Activated CD4-positive, alpha-beta memory T cell treated with anti-CD3 and anti-CD28 coated beads, Interleukin-2, amount 10 ng/mL, durations not matched to agents 7 days and 5 days (primary cell): ENCODE measurements around the gene KCNC4. TPM values are rescaled to one million over a fixed set of nuclear protein-coding genes. Genes with fewer than 3 reads are reported as not detected.

Experiments used
- CTCF ChIA-PET: fragments of 350-600 bp; sonication (Branson Sonifier 250); formaldehyde crosslinking; loops from one replicate; lab custom pipeline; 2021; ENCODE audit warnings: antibody characterized with exemption, inconsistent platforms; lab: Charles Lee
- POLR2A ChIA-PET: fragments of 350-600 bp; sonication (Branson Sonifier 250); formaldehyde crosslinking; loops from one replicate; lab custom pipeline; 2021; ENCODE audit warnings: antibody characterized with exemption; lab: Charles Lee
- DNase-seq: peaks from one replicate; pipeline ENCODE4 v3.0.0-alpha.2; 2020
- H3K27ac Mint-ChIP-seq: one replicate; pipeline ENCODE4 v1.8.0; 2021; ENCODE audit warnings: mild to moderate bottlenecking, mixed read lengths
- H3K27me3 Mint-ChIP-seq: one replicate; pipeline ENCODE4 v1.8.0; 2021; ENCODE audit warnings: mixed read lengths
- H3K36me3 Mint-ChIP-seq: one replicate; pipeline ENCODE4 v1.8.0; 2021; ENCODE audit warnings: low read depth, mixed read lengths
- H3K4me1 Mint-ChIP-seq: one replicate; pipeline ENCODE4 v1.8.0; 2021; ENCODE audit warnings: mixed read lengths
- H3K4me3 Mint-ChIP-seq: one replicate; pipeline ENCODE4 v1.8.0; 2021; ENCODE audit warnings: mild to moderate bottlenecking, mixed read lengths
- H3K9me3 Mint-ChIP-seq: one replicate; pipeline ENCODE4 v1.8.0; 2021; ENCODE audit warnings: mixed read lengths
- total RNA-seq, 2 experiments: library from RNA; stranded (reverse); gene quantifications; one replicate each; pipeline ENCODE4 v1.2.3, GENCODE V29; 2021

KCNC4 gene
- total RNA-seq, 2 experiments from 2014 or later = 6.8 to 8.1 TPM

DNA sequence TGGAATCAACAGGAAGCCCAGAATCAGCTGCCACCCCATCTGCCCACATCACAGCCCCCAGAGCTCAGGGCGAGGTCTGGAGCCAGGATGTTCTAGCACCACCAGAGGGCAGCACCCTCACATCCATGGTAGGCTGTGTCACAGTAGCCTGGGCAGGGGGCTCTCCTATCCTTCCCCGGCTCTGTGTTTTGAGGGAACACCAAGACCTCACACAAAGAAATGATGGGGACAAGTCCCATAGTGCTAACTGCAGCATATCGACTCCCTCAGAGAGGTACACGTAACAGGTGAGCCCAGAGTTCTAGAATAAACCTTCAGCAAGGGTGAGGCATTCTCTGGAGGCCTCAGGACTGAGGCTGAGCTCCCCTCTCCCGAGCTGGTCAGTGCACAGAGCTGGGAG lies 2.3 kb upstream of the KCNC4 start:
- H3K4me3 Mint-ChIP-seq = no peak overlapping the region
- DNase-seq = peak; percentile 79
- H3K27me3 Mint-ChIP-seq = peaks cover 8% of the 10 kb centered on the region
- no peaks in the 10 kb centered on the region for H3K9me3 Mint-ChIP-seq
- POLR2A ChIA-PET = interaction anchor here (0.8 to 8.0 kb wide), 4 partner anchors 103 to 288 kb away, joined by 3 to 142 read pairs (median 4); partner anchors contain the start of gene RBM15
- CTCF ChIA-PET = interaction anchor here (0.6 to 7.1 kb wide), 44 partner anchors 8 to 398 kb away, joined by 3 to 234 read pairs (median 4); partner anchors contain the start of genes LAMTOR5 and RBM15
- no peak overlapping the region for H3K27ac Mint-ChIP-seq
- peaks cover 3% of the 10 kb centered on the region for H3K36me3 Mint-ChIP-seq
- peaks cover 43% of the 10 kb centered on the region for H3K4me1 Mint-ChIP-seq

DNA sequence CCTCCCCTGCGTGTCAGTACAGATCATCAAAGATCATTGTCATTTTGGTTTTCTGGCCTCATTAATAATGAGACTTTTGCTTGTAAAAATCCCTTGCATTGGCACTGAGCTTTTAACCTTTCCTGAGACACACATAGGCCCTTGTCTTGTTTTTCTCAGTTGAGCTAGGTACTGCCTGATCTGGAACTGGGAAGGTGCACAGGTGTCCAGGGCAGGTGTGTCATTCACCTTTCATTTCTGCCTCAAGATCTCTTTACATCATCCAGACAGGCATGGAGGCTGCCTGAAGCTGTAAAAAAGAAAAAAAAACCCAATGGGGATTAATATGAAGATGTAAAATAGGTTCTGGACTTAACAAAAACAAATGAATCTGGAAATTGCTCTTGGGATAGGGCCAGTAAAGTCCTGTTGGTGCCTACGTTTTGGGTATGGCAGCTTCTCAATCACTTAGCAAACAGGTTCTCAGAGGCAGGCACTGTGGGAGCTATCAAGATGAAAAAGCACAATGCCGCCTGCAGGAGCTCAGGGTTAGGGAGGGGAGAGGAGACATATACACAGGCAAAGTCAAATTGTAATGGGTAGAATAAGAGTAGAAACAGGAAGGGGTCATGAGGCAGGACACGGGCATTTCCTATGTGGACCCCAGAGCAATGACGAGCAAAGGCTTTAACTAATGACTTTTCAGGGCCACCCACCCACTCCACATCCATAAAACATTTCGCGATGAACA lies 1.0 kb upstream of the KCNC4 start:
- H3K27me3 Mint-ChIP-seq = peaks cover 9% of the 10 kb centered on the region
- peak overlapping the region; percentile 88 for H3K27ac Mint-ChIP-seq
- no peak for DNase-seq
- peaks cover 41% of the 10 kb centered on the region for H3K4me1 Mint-ChIP-seq
- H3K9me3 Mint-ChIP-seq = no peaks in the 10 kb centered on the region
- H3K36me3 Mint-ChIP-seq = peaks cover 3% of the 10 kb centered on the region
- POLR2A ChIA-PET = interaction anchor here (0.5 to 8.0 kb wide), 8 partner anchors 10 to 251 kb away, joined by 3 to 142 read pairs (median 3); partner anchors contain the start of genes LAMTOR5 and RBM15
- CTCF ChIA-PET = interaction anchor here (0.7 to 7.1 kb wide), 22 partner anchors 10 to 287 kb away, joined by 3 to 234 read pairs (median 6); partner anchors contain the start of genes LAMTOR5 and RBM15
- peak overlapping the region; percentile 81 for H3K4me3 Mint-ChIP-seq

DNA sequence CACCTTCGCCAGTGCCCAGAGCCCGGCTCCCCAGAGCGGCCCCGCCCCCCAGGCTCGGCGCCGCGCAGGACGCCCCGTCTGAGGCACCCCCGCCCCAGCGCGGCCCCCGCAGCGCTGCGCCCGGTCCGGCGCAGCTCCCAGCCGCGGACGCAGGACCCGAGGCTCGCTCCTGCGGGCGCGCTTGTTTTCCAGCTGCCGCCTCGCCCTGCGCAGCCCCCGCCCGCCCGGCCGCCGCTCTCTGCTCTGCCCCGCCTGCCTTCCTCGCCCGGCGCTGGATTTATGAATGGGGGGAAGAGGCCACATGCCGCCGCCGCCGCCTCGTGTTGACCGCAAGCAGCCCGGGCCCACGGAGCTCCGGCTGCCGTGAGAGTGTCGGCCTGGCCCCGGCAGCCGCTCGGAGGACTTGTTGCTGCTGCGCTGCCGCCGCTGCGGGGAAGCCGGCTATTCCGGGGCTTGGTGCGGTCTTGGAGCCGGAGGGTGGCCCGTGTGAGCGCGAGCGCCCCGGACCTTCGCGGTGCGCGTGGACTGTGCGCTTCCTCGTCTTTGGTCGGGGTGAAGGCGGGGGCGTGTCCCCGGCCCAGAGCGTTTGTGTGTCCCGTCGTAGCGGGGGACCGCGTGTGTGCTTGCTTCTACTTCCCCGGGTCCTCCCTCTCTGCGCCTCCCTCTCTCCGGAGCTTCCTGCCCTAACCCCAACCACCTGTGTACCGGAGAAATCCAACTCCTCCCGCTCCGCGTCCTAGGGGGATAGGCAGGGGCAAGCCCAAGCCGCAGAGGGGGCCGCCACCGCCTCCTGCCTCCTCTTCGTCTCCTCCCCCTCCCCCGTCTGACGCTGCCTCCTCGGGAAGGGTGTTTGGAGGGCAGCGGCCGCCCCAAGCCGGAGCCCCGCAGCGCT lies 736 bp downstream of the KCNC4 start:
- ChIA-PET CTCF (interaction anchor here (1.4 to 7.1 kb wide), 6 partner anchors 8 to 285 kb away, joined by 8 to 234 read pairs (median 61); partner anchors contain the start of gene RBM15), POLR2A (interaction anchor here (0.9 to 8.0 kb wide), 7 partner anchors 8 to 249 kb away, joined by 3 to 142 read pairs (median 5); partner anchors contain the start of gene RBM15)
- Mint-ChIP-seq H3K4me1 (peaks cover 47% of the 10 kb centered on the region), H3K27ac (peak overlapping the region; percentile 66), H3K36me3 (peaks cover 3% of the 10 kb centered on the region), H3K4me3 (peak overlapping the region; percentile 81), H3K27me3 (peaks cover 9% of the 10 kb centered on the region), H3K9me3 (no peaks in the 10 kb centered on the region)
- peak; percentile 62 for DNase-seq

DNA sequence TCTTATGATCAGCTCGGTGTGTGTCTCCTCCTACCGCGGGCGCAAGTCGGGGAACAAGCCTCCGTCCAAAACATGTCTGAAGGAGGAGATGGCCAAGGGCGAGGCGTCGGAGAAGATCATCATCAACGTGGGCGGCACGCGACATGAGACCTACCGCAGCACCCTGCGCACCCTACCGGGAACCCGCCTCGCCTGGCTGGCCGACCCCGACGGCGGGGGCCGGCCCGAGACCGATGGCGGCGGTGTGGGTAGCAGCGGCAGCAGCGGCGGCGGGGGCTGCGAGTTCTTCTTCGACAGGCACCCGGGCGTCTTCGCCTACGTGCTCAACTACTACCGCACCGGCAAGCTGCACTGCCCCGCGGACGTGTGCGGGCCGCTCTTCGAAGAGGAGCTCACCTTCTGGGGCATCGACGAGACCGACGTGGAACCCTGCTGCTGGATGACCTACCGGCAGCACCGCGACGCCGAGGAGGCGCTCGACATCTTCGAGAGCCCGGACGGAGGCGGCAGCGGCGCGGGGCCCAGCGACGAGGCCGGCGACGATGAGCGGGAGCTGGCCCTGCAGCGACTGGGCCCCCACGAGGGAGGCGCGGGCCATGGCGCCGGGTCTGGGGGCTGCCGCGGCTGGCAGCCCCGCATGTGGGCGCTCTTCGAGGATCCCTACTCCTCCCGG lies 1.5 kb downstream of the KCNC4 start:
- peaks cover 3% of the 10 kb centered on the region for H3K36me3 Mint-ChIP-seq
- H3K4me3 Mint-ChIP-seq = peak overlapping the region; percentile 81
- peak overlapping the region; percentile 66 for H3K27ac Mint-ChIP-seq
- H3K27me3 Mint-ChIP-seq = peaks cover 9% of the 10 kb centered on the region
- no peak for DNase-seq
- POLR2A ChIA-PET = interaction anchor here (0.9 to 8.0 kb wide), 6 partner anchors 9 to 137 kb away, joined by 3 to 142 read pairs (median 5); partner anchors contain the start of gene RBM15
- H3K4me1 Mint-ChIP-seq = peaks cover 51% of the 10 kb centered on the region
- CTCF ChIA-PET = interaction anchor here (0.8 to 7.1 kb wide), 4 partner anchors 8 to 200 kb away, joined by 3 to 234 read pairs (median 8); no protein-coding TSS in a partner anchor
- H3K9me3 Mint-ChIP-seq = no peaks in the 10 kb centered on the region

DNA sequence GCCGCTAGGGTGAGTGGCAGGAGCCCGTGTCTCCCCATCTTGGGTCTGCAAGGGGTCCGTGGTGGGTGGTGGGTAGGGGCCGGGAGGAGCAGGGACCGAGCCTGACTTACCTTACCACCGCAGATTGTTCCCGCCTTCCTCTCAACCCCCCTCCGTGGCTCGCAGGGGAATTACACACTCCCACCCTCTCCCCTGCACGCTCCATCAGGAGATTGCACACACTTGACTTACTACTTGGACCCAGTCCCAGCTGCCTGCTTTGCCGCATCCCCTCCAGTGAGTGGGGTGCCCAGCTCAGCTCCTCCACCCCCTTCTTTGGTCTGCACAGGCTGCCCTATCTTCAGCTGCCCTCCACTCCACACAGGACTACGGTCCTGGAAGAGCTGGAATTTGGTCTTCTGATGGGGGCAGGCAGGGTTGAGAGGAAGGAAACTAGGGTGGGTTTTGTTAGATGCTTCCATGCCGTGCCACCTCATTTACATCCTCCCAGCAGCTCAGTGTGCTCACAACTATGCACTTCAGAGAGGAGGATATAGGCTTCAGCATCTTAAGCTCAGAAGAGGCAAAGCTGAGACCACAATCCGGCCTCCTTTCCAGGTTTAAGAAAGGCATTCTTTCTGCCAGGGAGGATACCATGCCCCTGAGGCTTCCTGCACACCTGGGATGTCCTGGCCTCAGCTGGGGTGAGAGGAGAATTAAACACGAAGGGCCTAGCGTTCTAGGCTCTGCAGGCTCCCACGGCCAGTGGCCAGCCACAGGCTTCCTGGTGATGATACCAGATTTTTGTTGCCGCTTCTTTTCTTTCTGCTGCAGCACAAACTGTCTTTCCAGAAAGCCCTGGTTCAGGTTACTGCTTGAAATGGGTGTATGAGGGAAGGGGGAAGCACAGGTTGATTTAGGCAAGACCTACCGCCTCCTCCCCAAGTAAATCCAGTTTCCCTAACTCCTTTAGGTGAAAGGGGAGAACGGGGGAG lies 2.3 kb downstream of the KCNC4 start:
- DNase-seq = no peak
- POLR2A ChIA-PET = interaction anchor here (0.7 to 8.0 kb wide), 6 partner anchors 9 to 196 kb away, joined by 3 to 142 read pairs (median 5); partner anchors contain the start of genes LAMTOR5 and RBM15
- peak overlapping the region; percentile 67 for H3K4me3 Mint-ChIP-seq
- peaks cover 3% of the 10 kb centered on the region for H3K36me3 Mint-ChIP-seq
- CTCF ChIA-PET = interaction anchor here (0.8 to 7.1 kb wide), 4 partner anchors 9 to 200 kb away, joined by 3 to 234 read pairs (median 8); no protein-coding TSS in a partner anchor
- no peaks in the 10 kb centered on the region for H3K9me3 Mint-ChIP-seq
- no peak overlapping the region for H3K27ac Mint-ChIP-seq
- H3K4me1 Mint-ChIP-seq = peaks cover 55% of the 10 kb centered on the region
- H3K27me3 Mint-ChIP-seq = peaks cover 9% of the 10 kb centered on the region

DNA sequence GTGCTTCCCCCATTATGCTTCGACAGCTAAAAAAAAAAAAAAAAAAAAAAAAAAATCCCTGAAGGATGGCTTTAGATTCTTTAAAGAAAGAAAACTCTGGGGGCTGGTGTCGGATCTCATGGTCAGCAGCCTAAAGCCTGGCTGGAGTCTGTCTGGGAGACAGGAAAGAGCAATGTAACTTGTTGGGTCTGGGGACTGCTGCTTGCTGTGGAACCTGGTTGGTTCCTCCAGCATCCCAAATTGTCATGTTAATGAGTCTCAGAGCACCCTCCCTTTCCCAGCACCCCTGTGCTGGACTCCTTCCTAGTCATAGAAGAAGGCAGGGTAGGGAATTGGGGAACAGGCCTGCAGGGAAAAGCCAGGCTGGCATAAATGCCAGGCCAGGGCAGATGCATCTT lies 3.0 kb downstream of the KCNC4 start:
- no peak overlapping the region for H3K27ac Mint-ChIP-seq
- DNase-seq = no peak
- H3K9me3 Mint-ChIP-seq = no peaks in the 10 kb centered on the region
- ChIA-PET CTCF (interaction anchor here (0.6 to 7.1 kb wide), 2 partner anchors 100 to 401 kb away, joined by 5 to 234 read pairs; no protein-coding TSS in a partner anchor), POLR2A (interaction anchor here (1.8 to 8.0 kb wide), 2 partner anchors 10 to 125 kb away, joined by 5 to 142 read pairs; partner anchors contain the start of gene RBM15)
- H3K4me3 Mint-ChIP-seq = no peak overlapping the region
- peaks cover 9% of the 10 kb centered on the region for H3K27me3 Mint-ChIP-seq
- H3K4me1 Mint-ChIP-seq = peaks cover 50% of the 10 kb centered on the region
- peaks cover 3% of the 10 kb centered on the region for H3K36me3 Mint-ChIP-seq

DNA sequence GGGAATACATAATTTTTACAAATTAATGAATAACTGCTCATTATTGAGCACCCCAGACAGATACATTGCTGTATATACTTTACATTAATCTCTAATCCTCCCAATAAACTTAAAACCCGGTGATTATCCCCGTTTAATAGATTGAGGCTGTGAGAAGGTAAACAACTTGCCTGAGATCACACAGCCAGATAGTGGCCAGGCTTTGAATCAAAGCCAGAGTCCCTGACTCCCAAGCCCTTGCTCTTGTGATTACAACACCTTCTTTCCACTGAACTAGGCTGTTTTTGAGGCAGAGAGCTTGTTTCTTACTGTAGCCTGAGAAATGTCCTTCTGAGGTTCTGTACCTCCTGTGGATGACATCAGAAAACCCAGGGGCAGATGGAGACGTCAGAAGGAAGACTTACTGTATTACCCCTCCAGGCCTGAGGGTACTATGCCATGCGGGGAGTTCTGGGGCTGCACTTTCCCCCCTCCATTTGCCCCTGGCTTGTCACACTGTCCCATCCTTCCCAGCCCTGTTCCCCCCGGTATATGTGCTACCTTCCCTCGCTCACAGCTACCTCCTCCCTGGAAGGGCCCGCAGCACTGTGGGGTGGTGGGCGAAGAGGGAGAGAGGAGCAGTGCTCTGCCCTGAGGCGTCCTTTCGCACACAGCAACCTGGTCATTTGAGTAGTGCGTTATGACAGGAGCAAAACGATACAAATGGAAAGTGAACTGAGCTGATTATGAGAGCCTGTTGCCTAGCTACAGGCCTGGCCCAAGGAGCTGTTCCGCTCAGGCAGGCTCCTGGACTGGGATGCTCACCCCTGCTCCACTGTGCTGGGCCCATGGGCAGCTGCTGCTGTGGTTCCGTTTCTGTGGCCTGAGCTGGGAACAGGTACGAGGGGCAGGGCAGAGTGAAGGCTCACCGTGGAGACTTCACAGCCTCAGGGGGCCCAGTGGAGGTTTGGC lies 4.6 kb downstream of the KCNC4 start:
- peaks cover 3% of the 10 kb centered on the region for H3K36me3 Mint-ChIP-seq
- H3K27ac Mint-ChIP-seq = peak overlapping the region; percentile 37
- no peak overlapping the region for H3K4me3 Mint-ChIP-seq
- peaks cover 9% of the 10 kb centered on the region for H3K27me3 Mint-ChIP-seq
- POLR2A ChIA-PET = interaction anchor here (1.3 kb wide), 1 partner anchor 21 kb away, joined by 3 read pairs; no protein-coding TSS in a partner anchor
- CTCF ChIA-PET = interaction anchor here (1.0 to 2.2 kb wide), 5 partner anchors 11 to 281 kb away, joined by 3 to 7 read pairs (median 4); no protein-coding TSS in a partner anchor
- DNase-seq = no peak
- H3K4me1 Mint-ChIP-seq = peaks cover 38% of the 10 kb centered on the region
- H3K9me3 Mint-ChIP-seq = no peaks in the 10 kb centered on the region

DNA sequence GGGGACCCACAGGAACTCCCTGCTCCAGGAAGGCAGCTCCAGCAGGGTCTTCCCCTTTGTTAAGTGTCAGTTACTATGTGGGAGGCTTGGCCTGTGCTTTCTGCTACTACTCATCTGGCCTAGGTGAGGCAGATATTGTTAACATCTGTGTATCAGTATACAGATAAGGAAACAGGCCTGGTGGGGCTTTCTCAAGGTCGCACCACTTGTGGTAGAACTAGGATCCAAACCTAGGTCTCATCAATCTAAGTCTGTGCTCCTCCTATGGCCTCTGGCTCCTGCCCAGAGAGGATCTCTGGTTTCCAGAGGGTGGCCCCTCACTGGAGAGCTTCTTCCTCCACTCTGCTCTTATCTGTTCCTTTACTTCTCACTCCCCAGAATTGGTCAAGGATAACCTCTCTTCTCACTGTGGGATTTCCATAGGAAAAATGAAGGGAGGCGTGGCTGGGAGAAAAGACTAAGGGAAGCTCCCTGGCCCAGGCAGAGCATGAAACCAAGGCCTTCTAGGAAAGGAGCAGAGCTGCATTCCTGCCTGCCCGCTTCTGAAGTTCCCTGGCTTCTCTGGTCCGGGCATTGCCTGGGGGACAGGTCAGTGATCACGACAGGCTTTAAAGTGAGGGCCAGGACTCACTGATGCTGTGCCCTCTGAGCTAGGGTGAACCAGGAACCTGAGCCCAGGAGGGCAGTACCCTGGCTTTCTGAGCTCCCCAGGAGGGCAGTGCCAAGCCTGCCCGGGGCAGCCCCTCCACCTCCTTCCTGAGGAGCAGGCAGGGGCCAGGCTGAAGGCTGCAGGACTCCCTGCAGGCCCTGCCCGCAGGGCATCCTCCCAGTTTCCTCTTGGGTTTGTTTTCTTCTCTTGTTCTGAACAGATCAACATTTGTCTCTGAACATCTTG lies 5.8 kb downstream of the KCNC4 start:
- Mint-ChIP-seq H3K4me1 (peaks cover 35% of the 10 kb centered on the region), H3K36me3 (peaks cover 3% of the 10 kb centered on the region), H3K9me3 (no peaks in the 10 kb centered on the region), H3K27ac (no peak overlapping the region), H3K27me3 (peaks cover 9% of the 10 kb centered on the region), H3K4me3 (no peak overlapping the region)
- ChIA-PET CTCF (interaction anchor here (0.9 to 2.2 kb wide), 5 partner anchors 8 to 244 kb away, joined by 3 to 10 read pairs (median 3); no protein-coding TSS in a partner anchor), POLR2A (interaction anchor here (1.3 to 2.5 kb wide), 2 partner anchors 20 to 123 kb away, joined by 3 to 12 read pairs; partner anchors contain the start of gene RBM15)
- DNase-seq = no peak

DNA sequence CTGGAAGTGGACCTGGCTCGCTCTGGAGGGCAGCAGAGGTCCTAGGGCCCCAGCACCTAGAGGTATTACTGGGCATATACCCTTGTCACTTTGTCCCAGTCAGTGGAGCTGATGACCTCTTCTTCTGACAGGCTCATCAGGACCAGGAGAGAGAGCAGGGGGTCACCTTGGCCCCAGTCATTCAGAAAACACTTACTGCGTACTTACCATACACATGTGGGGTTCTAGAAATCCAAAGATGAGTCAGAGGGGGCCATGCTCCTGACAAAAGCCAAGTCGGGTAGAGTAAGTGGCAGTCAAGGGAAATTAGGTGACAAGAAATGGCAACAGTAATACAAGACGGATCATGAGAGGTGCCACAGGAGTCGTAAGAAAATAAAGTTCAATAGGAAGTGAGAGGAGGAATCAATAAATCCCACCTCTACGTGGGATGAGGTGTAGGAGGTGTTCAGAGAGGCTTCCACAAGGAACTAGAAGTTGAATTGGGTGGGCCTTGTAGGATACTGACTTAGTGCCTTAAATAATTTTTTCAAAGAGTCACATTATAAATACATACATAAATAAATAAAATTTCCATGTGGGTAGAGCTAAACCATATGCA lies 6.8 kb downstream of the KCNC4 start:
- no peak for DNase-seq
- Mint-ChIP-seq H3K36me3 (peaks cover 3% of the 10 kb centered on the region), H3K4me1 (peaks cover 33% of the 10 kb centered on the region)

More for the DNA sequence above, 6.8 kb downstream of the KCNC4 start:
- H3K9me3 Mint-ChIP-seq = no peaks in the 10 kb centered on the region
- H3K4me3 Mint-ChIP-seq = no peak overlapping the region
- ChIA-PET POLR2A (interaction anchor here (2.5 kb wide), 1 partner anchor 121 kb away, joined by 12 read pairs; the partner anchor contains the start of gene RBM15), CTCF (interaction anchor here (0.9 to 1.8 kb wide), 3 partner anchors 9 to 20 kb away, joined by 3 to 10 read pairs (median 4); no protein-coding TSS in a partner anchor)
- H3K27ac Mint-ChIP-seq = no peak overlapping the region
- peaks cover 7% of the 10 kb centered on the region for H3K27me3 Mint-ChIP-seq
